ENCODE data around the gene RAB3C. TPM values are rescaled to one million over a fixed set of nuclear protein-coding genes. Genes with fewer than 3 reads are reported as not detected.

The RAB3C gene
- total and polyA plus RNA-seq, 2 experiments from 2014 or later, result 15.0 to 30.6 TPM

- TF ChIP-seq, protein P1, sequence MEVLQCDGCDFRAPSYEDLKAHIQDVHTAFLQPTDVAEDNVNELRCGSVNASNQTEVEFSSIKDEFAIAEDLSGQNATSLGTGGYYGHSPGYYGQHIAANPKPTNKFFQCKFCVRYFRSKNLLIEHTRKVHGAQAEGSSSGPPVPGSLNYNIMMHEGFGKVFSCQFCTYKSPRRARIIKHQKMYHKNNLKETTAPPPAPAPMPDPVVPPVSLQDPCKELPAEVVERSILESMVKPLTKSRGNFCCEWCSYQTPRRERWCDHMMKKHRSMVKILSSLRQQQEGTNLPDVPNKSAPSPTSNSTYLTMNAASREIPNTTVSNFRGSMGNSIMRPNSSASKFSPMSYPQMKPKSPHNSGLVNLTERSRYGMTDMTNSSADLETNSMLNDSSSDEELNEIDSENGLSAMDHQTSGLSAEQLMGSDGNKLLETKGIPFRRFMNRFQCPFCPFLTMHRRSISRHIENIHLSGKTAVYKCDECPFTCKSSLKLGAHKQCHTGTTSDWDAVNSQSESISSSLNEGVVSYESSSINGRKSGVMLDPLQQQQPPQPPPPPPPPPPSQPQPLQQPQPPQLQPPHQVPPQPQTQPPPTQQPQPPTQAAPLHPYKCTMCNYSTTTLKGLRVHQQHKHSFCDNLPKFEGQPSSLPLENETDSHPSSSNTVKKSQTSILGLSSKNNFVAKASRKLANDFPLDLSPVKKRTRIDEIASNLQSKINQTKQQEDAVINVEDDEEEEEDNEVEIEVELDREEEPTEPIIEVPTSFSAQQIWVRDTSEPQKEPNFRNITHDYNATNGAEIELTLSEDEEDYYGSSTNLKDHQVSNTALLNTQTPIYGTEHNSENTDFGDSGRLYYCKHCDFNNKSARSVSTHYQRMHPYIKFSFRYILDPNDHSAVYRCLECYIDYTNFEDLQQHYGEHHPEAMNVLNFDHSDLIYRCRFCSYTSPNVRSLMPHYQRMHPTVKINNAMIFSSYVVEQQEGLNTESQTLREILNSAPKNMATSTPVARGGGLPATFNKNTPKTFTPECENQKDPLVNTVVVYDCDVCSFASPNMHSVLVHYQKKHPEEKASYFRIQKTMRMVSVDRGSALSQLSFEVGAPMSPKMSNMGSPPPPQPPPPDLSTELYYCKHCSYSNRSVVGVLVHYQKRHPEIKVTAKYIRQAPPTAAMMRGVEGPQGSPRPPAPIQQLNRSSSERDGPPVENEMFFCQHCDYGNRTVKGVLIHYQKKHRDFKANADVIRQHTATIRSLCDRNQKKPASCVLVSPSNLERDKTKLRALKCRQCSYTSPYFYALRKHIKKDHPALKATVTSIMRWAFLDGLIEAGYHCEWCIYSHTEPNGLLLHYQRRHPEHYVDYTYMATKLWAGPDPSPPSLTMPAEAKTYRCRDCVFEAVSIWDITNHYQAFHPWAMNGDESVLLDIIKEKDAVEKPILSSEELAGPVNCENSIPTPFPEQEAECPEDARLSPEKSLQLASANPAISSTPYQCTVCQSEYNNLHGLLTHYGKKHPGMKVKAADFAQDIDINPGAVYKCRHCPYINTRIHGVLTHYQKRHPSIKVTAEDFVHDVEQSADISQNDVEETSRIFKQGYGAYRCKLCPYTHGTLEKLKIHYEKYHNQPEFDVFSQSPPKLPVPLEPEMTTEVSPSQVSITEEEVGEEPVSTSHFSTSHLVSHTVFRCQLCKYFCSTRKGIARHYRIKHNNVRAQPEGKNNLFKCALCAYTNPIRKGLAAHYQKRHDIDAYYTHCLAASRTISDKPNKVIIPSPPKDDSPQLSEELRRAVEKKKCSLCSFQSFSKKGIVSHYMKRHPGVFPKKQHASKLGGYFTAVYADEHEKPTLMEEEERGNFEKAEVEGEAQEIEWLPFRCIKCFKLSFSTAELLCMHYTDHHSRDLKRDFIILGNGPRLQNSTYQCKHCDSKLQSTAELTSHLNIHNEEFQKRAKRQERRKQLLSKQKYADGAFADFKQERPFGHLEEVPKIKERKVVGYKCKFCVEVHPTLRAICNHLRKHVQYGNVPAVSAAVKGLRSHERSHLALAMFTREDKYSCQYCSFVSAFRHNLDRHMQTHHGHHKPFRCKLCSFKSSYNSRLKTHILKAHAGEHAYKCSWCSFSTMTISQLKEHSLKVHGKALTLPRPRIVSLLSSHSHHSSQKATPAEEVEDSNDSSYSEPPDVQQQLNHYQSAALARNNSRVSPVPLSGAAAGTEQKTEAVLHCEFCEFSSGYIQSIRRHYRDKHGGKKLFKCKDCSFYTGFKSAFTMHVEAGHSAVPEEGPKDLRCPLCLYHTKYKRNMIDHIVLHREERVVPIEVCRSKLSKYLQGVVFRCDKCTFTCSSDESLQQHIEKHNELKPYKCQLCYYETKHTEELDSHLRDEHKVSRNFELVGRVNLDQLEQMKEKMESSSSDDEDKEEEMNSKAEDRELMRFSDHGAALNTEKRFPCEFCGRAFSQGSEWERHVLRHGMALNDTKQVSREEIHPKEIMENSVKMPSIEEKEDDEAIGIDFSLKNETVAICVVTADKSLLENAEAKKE (CRISPR knock-in tag; IDR thresholded peaks at IDR 0.05), result no peak
- TF ChIP-seq EZH2phosphoT487 (IDR thresholded peaks at IDR 0.05; ENCODE audit: unreplicated experiment) (no peak), JUNB (IDR thresholded peaks at IDR 0.05; ENCODE audit: unreplicated experiment) (no peak), STAT1 (IDR thresholded peaks at IDR 0.05; ENCODE audit: unreplicated experiment) (no peak), POLR2AphosphoS5 (IDR thresholded peaks at IDR 0.05; ENCODE audit: low read depth) (no peak), REST (IDR thresholded peaks at IDR 0.05; ENCODE audit: unreplicated experiment) (no peak), ZNF114 (CRISPR knock-in tag; IDR thresholded peaks at IDR 0.05) (no peak), CREB1 (CRISPR knock-in tag; IDR thresholded peaks at IDR 0.05; ENCODE audit: low read depth) (no peak), NANOG (IDR thresholded peaks at IDR 0.05; ENCODE audit: borderline replicate concordance) (no peak), ZNF331 (CRISPR knock-in tag; IDR thresholded peaks at IDR 0.05; ENCODE audit: low read depth) (no peak), ETS1 (IDR thresholded peaks at IDR 0.05) (no peak)
Observed at GRCh38 chr5:58825899-58826298, 243.0 kb downstream of the RAB3C start (continued).
